ENCODE results near the gene FLVCR2.

DNA sequence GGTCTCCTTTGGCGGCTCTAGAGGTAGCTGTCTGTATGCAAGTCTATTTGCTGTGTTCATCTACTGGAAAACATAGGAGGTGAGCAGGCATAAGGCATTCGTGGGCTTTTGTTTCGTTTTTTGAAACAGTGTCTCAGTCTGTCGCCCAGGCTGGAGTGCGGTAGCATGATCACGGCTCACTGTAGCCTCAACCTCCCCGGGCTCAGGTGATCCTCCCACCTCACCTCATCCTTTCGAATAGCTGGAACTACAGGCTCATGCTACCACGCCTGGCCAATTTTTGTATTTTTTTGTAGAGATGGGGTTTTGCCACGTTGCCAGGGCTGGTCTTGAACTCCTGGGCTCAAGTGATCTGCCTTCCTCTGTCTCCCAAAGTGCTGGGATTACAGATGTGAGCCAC, 27.5 kb downstream of the FLVCR2 start:
- TF ChIP-seq, protein P1, sequence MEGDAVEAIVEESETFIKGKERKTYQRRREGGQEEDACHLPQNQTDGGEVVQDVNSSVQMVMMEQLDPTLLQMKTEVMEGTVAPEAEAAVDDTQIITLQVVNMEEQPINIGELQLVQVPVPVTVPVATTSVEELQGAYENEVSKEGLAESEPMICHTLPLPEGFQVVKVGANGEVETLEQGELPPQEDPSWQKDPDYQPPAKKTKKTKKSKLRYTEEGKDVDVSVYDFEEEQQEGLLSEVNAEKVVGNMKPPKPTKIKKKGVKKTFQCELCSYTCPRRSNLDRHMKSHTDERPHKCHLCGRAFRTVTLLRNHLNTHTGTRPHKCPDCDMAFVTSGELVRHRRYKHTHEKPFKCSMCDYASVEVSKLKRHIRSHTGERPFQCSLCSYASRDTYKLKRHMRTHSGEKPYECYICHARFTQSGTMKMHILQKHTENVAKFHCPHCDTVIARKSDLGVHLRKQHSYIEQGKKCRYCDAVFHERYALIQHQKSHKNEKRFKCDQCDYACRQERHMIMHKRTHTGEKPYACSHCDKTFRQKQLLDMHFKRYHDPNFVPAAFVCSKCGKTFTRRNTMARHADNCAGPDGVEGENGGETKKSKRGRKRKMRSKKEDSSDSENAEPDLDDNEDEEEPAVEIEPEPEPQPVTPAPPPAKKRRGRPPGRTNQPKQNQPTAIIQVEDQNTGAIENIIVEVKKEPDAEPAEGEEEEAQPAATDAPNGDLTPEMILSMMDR (conservative IDR thresholded peaks at IDR 0.05; ENCODE audit: low read depth, low read length): no peak
- TF ChIP-seq EZH2 (IDR thresholded peaks at IDR 0.05; ENCODE audit: low read length, unreplicated experiment): no peak

Measured in PC-3 (cell line).